ENCODE data around the gene PLXNA4.

- TF ChIP-seq POLR2A (IDR thresholded peaks at IDR 0.05; ENCODE audit: low read length): no peak
- no peak for TF ChIP-seq GATA1 (IDR thresholded peaks at IDR 0.05; ENCODE audit: low read depth, low read length)
These were observed 31.4 kb upstream of the PLXNA4 start for GRCh38 chr7:132607656-132608055.

Measured in erythroblast (primary cell).